Epithelial cell of esophagus (primary cell): ENCODE measurements around the gene LTBP3.
A peak's percentile ranks its signal among the peaks of the same experiment; 100 is the strongest.

Experiments used
- DNase-seq: peaks from one replicate; pipeline ENCODE4 v3.0.0; 2010; ENCODE audit warnings: low read depth
- H3K4me3 ChIP-seq: 2 replicates; pipeline ENCODE4 v1.5.1; 2011; ENCODE audit warnings: mild to moderate bottlenecking, low read length, control low read depth
- TF ChIP-seq, protein P1 (sequence below): IDR thresholded peaks from 2 replicates; pipeline ENCODE4 v1.5.1; 2011; ENCODE audit warnings: low read depth, mild to moderate bottlenecking, low read length, control low read depth, inconsistent platforms; ENCODE audit not compliant: insufficient read depth; ENCODE audit errors: missing control alignments

LTBP3 gene

DNA sequence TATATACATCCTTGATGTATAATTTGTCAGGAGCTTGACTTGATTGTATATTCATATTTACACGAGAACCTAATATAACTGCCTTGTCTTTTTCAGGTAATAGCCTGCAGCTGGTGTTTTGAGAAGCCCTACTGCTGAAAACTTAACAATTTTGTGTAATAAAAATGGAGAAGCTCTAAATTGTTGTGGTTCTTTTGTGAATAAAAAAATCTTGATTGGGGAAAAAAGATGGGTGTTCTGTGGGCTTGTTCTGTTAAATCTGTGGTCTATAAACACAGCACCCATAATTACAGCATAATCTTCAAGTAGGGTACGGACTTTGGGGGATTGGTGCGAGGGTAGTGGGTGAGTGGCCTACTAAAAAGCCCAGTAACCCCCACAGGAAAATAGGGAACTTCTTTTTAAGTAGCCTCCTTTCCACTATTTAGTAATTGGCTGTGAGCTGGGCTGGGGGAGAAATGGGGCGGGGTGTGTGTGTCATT lies 51.8 kb downstream of the LTBP3 start:
- no peak for DNase-seq
- TF ChIP-seq, protein P1, sequence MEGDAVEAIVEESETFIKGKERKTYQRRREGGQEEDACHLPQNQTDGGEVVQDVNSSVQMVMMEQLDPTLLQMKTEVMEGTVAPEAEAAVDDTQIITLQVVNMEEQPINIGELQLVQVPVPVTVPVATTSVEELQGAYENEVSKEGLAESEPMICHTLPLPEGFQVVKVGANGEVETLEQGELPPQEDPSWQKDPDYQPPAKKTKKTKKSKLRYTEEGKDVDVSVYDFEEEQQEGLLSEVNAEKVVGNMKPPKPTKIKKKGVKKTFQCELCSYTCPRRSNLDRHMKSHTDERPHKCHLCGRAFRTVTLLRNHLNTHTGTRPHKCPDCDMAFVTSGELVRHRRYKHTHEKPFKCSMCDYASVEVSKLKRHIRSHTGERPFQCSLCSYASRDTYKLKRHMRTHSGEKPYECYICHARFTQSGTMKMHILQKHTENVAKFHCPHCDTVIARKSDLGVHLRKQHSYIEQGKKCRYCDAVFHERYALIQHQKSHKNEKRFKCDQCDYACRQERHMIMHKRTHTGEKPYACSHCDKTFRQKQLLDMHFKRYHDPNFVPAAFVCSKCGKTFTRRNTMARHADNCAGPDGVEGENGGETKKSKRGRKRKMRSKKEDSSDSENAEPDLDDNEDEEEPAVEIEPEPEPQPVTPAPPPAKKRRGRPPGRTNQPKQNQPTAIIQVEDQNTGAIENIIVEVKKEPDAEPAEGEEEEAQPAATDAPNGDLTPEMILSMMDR = no peak
- peak overlapping the region; percentile 3 for H3K4me3 ChIP-seq

DNA sequence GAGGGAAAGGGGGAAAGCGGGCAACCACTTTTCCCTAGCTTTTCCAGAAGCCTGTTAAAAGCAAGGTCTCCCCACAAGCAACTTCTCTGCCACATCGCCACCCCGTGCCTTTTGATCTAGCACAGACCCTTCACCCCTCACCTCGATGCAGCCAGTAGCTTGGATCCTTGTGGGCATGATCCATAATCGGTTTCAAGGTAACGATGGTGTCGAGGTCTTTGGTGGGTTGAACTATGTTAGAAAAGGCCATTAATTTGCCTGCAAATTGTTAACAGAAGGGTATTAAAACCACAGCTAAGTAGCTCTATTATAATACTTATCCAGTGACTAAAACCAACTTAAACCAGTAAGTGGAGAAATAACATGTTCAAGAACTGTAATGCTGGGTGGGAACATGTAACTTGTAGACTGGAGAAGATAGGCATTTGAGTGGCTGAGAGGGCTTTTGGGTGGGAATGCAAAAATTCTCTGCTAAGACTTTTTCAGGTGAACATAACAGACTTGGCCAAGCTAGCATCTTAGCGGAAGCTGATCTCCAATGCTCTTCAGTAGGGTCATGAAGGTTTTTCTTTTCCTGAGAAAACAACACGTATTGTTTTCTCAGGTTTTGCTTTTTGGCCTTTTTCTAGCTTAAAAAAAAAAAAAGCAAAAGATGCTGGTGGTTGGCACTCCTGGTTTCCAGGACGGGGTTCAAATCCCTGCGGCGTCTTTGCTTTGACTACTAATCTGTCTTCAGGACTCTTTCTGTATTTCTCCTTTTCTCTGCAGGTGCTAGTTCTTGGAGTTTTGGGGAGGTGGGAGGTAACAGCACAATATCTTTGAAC lies 52.5 kb downstream of the LTBP3 start:
- TF ChIP-seq, protein P1 = no peak
- DNase-seq = peak; percentile 48
- peak overlapping the region; percentile 98 for H3K4me3 ChIP-seq

DNA sequence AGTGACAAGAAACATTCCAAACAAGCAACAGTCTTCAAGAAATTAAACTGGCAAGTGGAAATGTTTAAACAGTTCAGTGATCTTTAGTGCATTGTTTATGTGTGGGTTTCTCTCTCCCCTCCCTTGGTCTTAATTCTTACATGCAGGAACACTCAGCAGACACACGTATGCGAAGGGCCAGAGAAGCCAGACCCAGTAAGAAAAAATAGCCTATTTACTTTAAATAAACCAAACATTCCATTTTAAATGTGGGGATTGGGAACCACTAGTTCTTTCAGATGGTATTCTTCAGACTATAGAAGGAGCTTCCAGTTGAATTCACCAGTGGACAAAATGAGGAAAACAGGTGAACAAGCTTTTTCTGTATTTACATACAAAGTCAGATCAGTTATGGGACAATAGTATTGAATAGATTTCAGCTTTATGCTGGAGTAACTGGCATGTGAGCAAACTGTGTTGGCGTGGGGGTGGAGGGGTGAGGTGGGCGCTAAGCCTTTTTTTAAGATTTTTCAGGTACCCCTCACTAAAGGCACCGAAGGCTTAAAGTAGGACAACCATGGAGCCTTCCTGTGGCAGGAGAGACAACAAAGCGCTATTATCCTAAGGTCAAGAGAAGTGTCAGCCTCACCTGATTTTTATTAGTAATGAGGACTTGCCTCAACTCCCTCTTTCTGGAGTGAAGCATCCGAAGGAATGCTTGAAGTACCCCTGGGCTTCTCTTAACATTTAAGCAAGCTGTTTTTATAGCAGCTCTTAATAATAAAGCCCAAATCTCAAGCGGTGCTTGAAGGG lies 53.3 kb downstream of the LTBP3 start:
- peak overlapping the region; percentile 98 for H3K4me3 ChIP-seq
- TF ChIP-seq, protein P1 = no peak
- peak; percentile 21 for DNase-seq

DNA sequence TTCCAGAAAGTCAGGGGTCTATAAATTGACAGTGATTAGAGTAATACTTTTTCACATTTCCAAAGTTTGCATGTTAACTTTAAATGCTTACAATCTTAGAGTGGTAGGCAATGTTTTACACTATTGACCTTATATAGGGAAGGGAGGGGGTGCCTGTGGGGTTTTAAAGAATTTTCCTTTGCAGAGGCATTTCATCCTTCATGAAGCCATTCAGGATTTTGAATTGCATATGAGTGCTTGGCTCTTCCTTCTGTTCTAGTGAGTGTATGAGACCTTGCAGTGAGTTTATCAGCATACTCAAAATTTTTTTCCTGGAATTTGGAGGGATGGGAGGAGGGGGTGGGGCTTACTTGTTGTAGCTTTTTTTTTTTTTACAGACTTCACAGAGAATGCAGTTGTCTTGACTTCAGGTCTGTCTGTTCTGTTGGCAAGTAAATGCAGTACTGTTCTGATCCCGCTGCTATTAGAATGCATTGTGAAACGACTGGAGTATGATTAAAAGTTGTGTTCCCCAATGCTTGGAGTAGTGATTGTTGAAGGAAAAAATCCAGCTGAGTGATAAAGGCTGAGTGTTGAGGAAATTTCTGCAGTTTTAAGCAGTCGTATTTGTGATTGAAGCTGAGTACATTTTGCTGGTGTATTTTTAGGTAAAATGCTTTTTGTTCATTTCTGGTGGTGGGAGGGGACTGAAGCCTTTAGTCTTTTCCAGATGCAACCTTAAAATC lies 54.0 kb downstream of the LTBP3 start:
- TF ChIP-seq, protein P1 = no peak
- peak; percentile 37 for DNase-seq
- peak overlapping the region; percentile 98 for H3K4me3 ChIP-seq

DNA sequence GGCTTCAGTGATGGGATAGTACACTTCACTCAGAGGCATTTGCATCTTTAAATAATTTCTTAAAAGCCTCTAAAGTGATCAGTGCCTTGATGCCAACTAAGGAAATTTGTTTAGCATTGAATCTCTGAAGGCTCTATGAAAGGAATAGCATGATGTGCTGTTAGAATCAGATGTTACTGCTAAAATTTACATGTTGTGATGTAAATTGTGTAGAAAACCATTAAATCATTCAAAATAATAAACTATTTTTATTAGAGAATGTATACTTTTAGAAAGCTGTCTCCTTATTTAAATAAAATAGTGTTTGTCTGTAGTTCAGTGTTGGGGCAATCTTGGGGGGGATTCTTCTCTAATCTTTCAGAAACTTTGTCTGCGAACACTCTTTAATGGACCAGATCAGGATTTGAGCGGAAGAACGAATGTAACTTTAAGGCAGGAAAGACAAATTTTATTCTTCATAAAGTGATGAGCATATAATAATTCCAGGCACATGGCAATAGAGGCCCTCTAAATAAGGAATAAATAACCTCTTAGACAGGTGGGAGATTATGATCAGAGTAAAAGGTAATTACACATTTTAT lies 54.7 kb downstream of the LTBP3 start:
- TF ChIP-seq, protein P1 = no peak
- H3K4me3 ChIP-seq = peak overlapping the region; percentile 98
- no peak for DNase-seq
